ENCODE measurements around the gene ODF2L. TPM values are rescaled to one million over a fixed set of nuclear protein-coding genes. Genes with fewer than 3 reads are reported as not detected.

The ODF2L gene
- total and polyA plus RNA-seq, 7 donors: 14.4 to 55.1 (median 27.8) TPM

DNA sequence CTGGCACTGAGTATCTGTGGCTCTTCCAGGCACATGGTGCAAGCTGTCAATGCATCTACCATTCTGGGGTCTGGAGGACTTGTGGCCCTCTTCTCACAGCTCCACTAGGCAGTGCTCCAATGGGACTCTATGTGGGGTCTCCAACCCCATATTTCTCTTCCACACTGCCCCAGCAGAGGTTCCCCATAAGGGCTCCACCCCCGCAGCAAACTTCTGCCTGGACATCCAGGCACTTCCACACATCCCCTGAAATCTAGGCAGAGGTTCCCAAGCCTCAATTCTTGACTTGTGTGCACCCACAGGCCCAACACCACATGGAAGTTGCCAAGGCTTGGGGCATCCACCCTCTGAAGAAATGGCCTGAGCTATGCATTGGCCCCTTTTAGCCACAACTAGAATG, 18.8 kb downstream of the ODF2L start:
- intact Hi-C loops (cut with DNase I): no loop called here
- Histone ChIP-seq H3K4me1 (peaks cover 0 to 16% (median 0%) of the 10 kb centered on the region in 4 donors), H3K4me3 (no peak overlapping the region), H3K27me3 (no peaks in the 10 kb centered on the region), H3K36me3 (peaks cover 0 to 36% (median 2%) of the 10 kb centered on the region in 4 donors), H3K27ac (no peak overlapping the region), H3K9me3 (no peaks in the 10 kb centered on the region)
- no peak for TF ChIP-seq POLR2AphosphoS5 (IDR thresholded peaks at IDR 0.05)
- TF ChIP-seq POLR2A (IDR thresholded peaks at IDR 0.05): no peak
- DNase-seq: no peak
- WGBS, 2 donors: 94 to 96% methylated on average over 1 of the region's 1 CpG

DNA sequence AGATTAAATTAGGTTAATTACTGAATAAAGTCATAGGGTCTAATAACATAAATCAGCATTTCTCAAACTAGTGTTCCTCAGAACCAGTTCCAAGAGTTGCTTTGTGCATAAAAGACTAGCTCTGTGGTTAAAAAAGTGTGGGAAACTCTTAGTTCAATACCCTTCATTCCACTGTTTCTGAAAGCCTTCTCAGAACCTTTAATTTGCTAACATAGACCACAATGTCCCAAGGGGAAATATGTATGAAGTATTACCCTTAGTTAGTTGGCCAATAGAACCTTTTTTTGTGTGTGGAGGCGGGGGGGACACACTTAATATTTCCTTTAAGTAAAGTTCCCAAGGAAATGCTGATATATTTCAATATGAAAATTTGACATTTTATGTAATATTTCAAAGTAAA, 20.4 kb downstream of the ODF2L start:
- H3K4me3 ChIP-seq: no peak overlapping the region

DNA sequence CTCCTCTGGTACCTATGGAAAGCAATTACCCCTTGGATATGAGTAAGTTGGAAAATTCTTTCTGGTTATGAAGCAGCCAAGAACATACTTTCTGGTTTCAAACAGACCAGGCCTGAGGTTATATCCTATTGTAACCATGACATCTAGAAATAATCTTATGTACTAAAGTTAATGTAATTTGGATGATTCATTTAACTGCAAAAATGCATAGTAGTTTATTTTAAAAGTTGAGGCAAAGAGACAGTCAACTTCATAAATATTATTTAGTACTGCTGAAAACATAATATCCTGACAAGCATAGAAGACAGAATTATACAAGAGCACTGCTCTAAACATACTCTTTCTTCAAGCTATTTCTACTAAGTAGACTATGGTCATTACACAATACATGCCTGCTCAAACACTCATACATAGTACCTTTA, 25.5 kb downstream of the ODF2L start:
- Histone ChIP-seq H3K4me3 (no peak overlapping the region), H3K27me3 (no peaks in the 10 kb centered on the region), H3K27ac (no peak overlapping the region), H3K9me3 (no peaks in the 10 kb centered on the region), H3K4me1 (no peaks in the 10 kb centered on the region), H3K36me3 (peaks cover 0 to 32% (median 0%) of the 10 kb centered on the region in 4 donors)
- intact Hi-C loops (cut with DNase I): no loop called here
- no peak for DNase-seq
- TF ChIP-seq POLR2A (IDR thresholded peaks at IDR 0.05): no peak
- no peak for TF ChIP-seq POLR2AphosphoS5 (IDR thresholded peaks at IDR 0.05)
- TF ChIP-seq EP300 (IDR thresholded peaks at IDR 0.05): no peak
- TF ChIP-seq, protein P1, sequence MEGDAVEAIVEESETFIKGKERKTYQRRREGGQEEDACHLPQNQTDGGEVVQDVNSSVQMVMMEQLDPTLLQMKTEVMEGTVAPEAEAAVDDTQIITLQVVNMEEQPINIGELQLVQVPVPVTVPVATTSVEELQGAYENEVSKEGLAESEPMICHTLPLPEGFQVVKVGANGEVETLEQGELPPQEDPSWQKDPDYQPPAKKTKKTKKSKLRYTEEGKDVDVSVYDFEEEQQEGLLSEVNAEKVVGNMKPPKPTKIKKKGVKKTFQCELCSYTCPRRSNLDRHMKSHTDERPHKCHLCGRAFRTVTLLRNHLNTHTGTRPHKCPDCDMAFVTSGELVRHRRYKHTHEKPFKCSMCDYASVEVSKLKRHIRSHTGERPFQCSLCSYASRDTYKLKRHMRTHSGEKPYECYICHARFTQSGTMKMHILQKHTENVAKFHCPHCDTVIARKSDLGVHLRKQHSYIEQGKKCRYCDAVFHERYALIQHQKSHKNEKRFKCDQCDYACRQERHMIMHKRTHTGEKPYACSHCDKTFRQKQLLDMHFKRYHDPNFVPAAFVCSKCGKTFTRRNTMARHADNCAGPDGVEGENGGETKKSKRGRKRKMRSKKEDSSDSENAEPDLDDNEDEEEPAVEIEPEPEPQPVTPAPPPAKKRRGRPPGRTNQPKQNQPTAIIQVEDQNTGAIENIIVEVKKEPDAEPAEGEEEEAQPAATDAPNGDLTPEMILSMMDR (IDR thresholded peaks at IDR 0.05): no peak

More for the DNA sequence above, 20.4 kb downstream of the ODF2L start:
- no peaks in the 10 kb centered on the region for H3K27me3 ChIP-seq
- peaks cover 0 to 36% (median 2%) of the 10 kb centered on the region in 4 donors for H3K36me3 ChIP-seq
- H3K9me3 ChIP-seq: no peaks in the 10 kb centered on the region
- WGBS, 2 donors: 90 to 97% methylated on average over 1 of the region's 1 CpG
- H3K27ac ChIP-seq: no peak overlapping the region
- TF ChIP-seq POLR2AphosphoS5 (IDR thresholded peaks at IDR 0.05): no peak
- TF ChIP-seq, protein P1 (IDR thresholded peaks at IDR 0.05): no peak
- no peak for TF ChIP-seq EP300 (IDR thresholded peaks at IDR 0.05)
- TF ChIP-seq POLR2A (IDR thresholded peaks at IDR 0.05): no peak
- DNase-seq: no peak
- intact Hi-C loops (cut with DNase I): no loop called here
- H3K4me1 ChIP-seq: peaks cover 0 to 3% (median 0%) of the 10 kb centered on the region in 4 donors

DNA sequence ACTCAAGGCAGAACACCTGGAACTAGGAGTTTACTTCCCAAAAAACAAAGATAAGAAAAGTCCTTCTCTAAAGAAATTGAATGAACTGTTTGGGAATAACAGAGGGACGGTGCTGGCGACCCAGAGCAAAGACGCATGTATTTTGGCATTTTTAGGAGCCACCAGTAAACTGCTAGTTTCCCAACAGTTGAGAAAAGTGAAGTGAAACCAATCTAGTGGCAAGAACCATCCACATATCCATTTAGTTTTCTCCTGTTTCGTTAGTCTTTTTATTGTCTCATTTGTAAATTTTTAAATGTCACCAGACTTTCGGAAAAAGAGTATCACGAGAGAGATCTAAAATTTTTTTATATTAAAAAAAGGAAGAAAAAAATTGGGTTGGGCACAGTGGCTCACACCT, 30.2 kb downstream of the ODF2L start:
- TF ChIP-seq POLR2A (IDR thresholded peaks at IDR 0.05) (no peak), EP300 (IDR thresholded peaks at IDR 0.05) (no peak), POLR2AphosphoS5 (IDR thresholded peaks at IDR 0.05) (no peak)
- TF ChIP-seq, protein P1 (IDR thresholded peaks at IDR 0.05): no peak
- Histone ChIP-seq H3K4me1 (no peaks in the 10 kb centered on the region), H3K27ac (no peak overlapping the region), H3K36me3 (peaks cover 0 to 18% (median 0%) of the 10 kb centered on the region in 4 donors), H3K27me3 (no peaks in the 10 kb centered on the region), H3K9me3 (no peaks in the 10 kb centered on the region), H3K4me3 (no peak overlapping the region)
- 88 to 95% methylated on average over 6 of the region's 6 CpGs for WGBS, 2 donors
- DNase-seq: no peak
- intact Hi-C loops (cut with DNase I): no loop called here

DNA sequence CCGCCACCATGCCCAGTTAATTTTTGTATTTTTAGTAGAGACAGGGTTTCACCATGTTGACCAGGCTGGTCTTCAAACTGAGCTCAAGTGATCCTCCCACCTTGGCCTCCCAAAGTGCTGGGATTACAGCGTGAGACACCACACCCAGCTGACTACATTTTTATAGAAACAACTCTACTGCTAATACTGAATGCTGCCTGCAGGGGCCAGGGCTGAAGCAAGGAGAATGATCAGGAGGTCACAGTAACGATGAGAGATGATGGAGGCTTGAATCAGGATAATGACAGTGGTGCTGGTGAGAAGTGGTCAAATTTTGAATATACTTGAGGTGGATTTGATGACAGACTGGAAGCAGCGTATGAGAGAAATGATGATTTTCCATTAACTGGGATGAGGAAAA, 33.3 kb downstream of the ODF2L start:
- TF ChIP-seq, protein P1 (IDR thresholded peaks at IDR 0.05): no peak
- TF ChIP-seq POLR2A (IDR thresholded peaks at IDR 0.05): no peak
- TF ChIP-seq POLR2AphosphoS5 (IDR thresholded peaks at IDR 0.05): no peak
- no peak for TF ChIP-seq EP300 (IDR thresholded peaks at IDR 0.05)
- 94 to 98% methylated on average over 4 of the region's 4 CpGs for WGBS, 2 donors
- no peak overlapping the region for H3K27ac ChIP-seq
- no peaks in the 10 kb centered on the region for H3K4me1 ChIP-seq
- DNase-seq: no peak
- H3K36me3 ChIP-seq: peaks cover 0 to 15% (median 0%) of the 10 kb centered on the region in 4 donors
- H3K4me3 ChIP-seq: no peak overlapping the region
- no peaks in the 10 kb centered on the region for H3K27me3 ChIP-seq
- intact Hi-C loops (cut with DNase I): no loop called here
- no peaks in the 10 kb centered on the region for H3K9me3 ChIP-seq
